GM23338 (cell line): Measurements from ENCODE around the gene CRKL. TPM values are rescaled to one million over a fixed set of nuclear protein-coding genes. Genes with fewer than 3 reads are reported as not detected.

Experiments used
- ATAC-seq: fragments of 200-7000 bp; cut with Tn5 transposase; 3 replicates; pipeline ENCODE4 v1.9.1; 2020
- DNase-seq: peaks from one replicate; pipeline ENCODE4 v3.0.0-alpha.2; 2015; ENCODE audit warnings: low spot score
- H2AFZ ChIP-seq: fragments of 200-600 bp; sonication (generic); 2 replicates; pipeline ENCODE4 v1.8.0; 2016; ENCODE audit warnings: antibody characterized with exemption, mild to moderate bottlenecking, moderate library complexity
- H3F3A ChIP-seq: fragments of 200-600 bp; sonication (generic); replicated peaks from 2 replicates; pipeline ENCODE4 v1.8.0; 2017; ENCODE audit warnings: antibody characterized with exemption, mixed run types, low read depth
- H3K27ac ChIP-seq: fragments of 200-600 bp; sonication (generic); 2 replicates; pipeline ENCODE4 v1.6.1; 2016; ENCODE audit warnings: low read depth
- H3K27me3 ChIP-seq: fragments of 200-600 bp; sonication (generic); 2 replicates; pipeline ENCODE4 v1.8.0; 2016; ENCODE audit warnings: mild to moderate bottlenecking, mixed run types, moderate library complexity; ENCODE audit not compliant: insufficient read depth
- H3K36me3 ChIP-seq: fragments of 200-600 bp; sonication (generic); 2 replicates; pipeline ENCODE4 v1.8.0; 2016; ENCODE audit warnings: mild to moderate bottlenecking; ENCODE audit not compliant: insufficient read depth
- H3K4me1 ChIP-seq: fragments of 200-600 bp; sonication (generic); 2 replicates; pipeline ENCODE4 v1.8.0; 2016; ENCODE audit warnings: mild to moderate bottlenecking, moderate library complexity; ENCODE audit not compliant: insufficient read depth
- H3K4me2 ChIP-seq: fragments of 200-600 bp; sonication (generic); 2 replicates; pipeline ENCODE4 v1.7.1; 2017; ENCODE audit warnings: mixed run types
- H3K4me3 ChIP-seq: fragments of 200-600 bp; sonication (generic); 2 replicates; pipeline ENCODE4 v1.6.1; 2016; ENCODE audit warnings: mixed run types
- H3K79me2 ChIP-seq: fragments of 200-600 bp; sonication (generic); replicated peaks from 2 replicates; pipeline ENCODE4 v1.8.0; 2017; ENCODE audit warnings: mild to moderate bottlenecking; ENCODE audit not compliant: insufficient read depth
- H3K9me2 ChIP-seq: fragments of 200-600 bp; sonication (generic); 2 replicates; pipeline ENCODE4 v1.8.0; 2017; ENCODE audit not compliant: insufficient read depth
- H4K20me1 ChIP-seq: fragments of 200-600 bp; sonication (generic); replicated peaks from 2 replicates; pipeline ENCODE4 v1.8.0; 2017; ENCODE audit warnings: mild to moderate bottlenecking; ENCODE audit not compliant: insufficient read depth
- H3K27ac Mint-ChIP-seq: 2 replicates; pipeline ENCODE4 v1.8.0; 2020; ENCODE audit warnings: inconsistent platforms, mild to moderate bottlenecking, moderate library complexity, mixed read lengths
- H3K27me3 Mint-ChIP-seq: 3 replicates; pipeline ENCODE4 v1.8.0; 2022; ENCODE audit warnings: low read depth, mild to moderate bottlenecking, moderate library complexity, mixed read lengths, inconsistent platforms; ENCODE audit not compliant: insufficient read depth, poor library complexity
- H3K36me3 Mint-ChIP-seq: 3 replicates; pipeline ENCODE4 v1.8.0; 2021; ENCODE audit warnings: low read depth, mild to moderate bottlenecking, inconsistent platforms, moderate library complexity, mixed read lengths
- H3K4me1 Mint-ChIP-seq: 3 replicates; pipeline ENCODE4 v1.8.0; 2020; ENCODE audit warnings: mild to moderate bottlenecking, inconsistent platforms, mixed read lengths
- H3K4me3 Mint-ChIP-seq: 3 replicates; pipeline ENCODE4 v1.8.0; 2021; ENCODE audit warnings: moderate library complexity, mild to moderate bottlenecking, inconsistent platforms, mixed read lengths
- H3K9me3 Mint-ChIP-seq: 3 replicates; pipeline ENCODE4 v1.8.0; 2020; ENCODE audit warnings: moderate library complexity, mild to moderate bottlenecking, inconsistent platforms, mixed read lengths
- CREB1 ChIP-seq: fragments of 250-450 bp; sonication (Bioruptor Pico); IDR thresholded peaks from 2 replicates; pipeline ENCODE4 v1.5.0; 2020; ENCODE audit warnings: low read depth, mild to moderate bottlenecking, moderate library complexity
- EZH2 ChIP-seq: fragments of 200-600 bp; sonication (generic); IDR thresholded peaks from one replicate; pipeline ENCODE4 v1.8.0; 2017; ENCODE audit warnings: antibody characterized with exemption, mild to moderate bottlenecking, low read depth; ENCODE audit not compliant: unreplicated experiment
- EZH2phosphoT487 ChIP-seq: fragments of 200-600 bp; sonication (generic); IDR thresholded peaks from one replicate; pipeline ENCODE4 v1.8.1; 2018; ENCODE audit warnings: antibody characterized with exemption; ENCODE audit not compliant: unreplicated experiment
- JUNB ChIP-seq: IDR thresholded peaks from one replicate; pipeline ENCODE4 v1.6.1; 2016; ENCODE audit warnings: antibody characterized with exemption; ENCODE audit not compliant: unreplicated experiment
- POLR2AphosphoS5 ChIP-seq: IDR thresholded peaks from 2 replicates; pipeline ENCODE4 v1.6.1; 2016; ENCODE audit warnings: antibody characterized with exemption, low read depth
- STAT1 ChIP-seq: IDR thresholded peaks from one replicate; pipeline ENCODE4 v1.6.1; 2016; ENCODE audit warnings: antibody characterized with exemption; ENCODE audit not compliant: unreplicated experiment
- polyA plus RNA-seq: library from polyadenylated mRNA; unstranded; fragments of >200 nt; fragmentation: Nextera tagmentation; extraction: Ambion mirVana; gene quantifications from 2 replicates; pipeline ENCODE4 v1.2.1, GENCODE V29; 2016
- total RNA-seq: library from RNA; depleted of rRNA; stranded (reverse); fragments of >200 nt; shearing (Covaris generic); gene quantifications from 2 replicates; pipeline ENCODE4 v1.2.3, GENCODE V29; 2014
- TF ChIP-seq, protein P1 (sequence below): fragments of 250-450 bp; sonication (Bioruptor Pico); IDR thresholded peaks from 2 replicates; pipeline ENCODE4 v1.5.0; 2020; ENCODE audit warnings: mild to moderate bottlenecking, moderate library complexity
- TF ChIP-seq, protein P2 (sequence below), 2 experiments: fragments of 200-600 bp in 1 of 2; sonication (generic) in 1 of 2; conservative IDR thresholded peaks; 2 replicates each; pipeline versions ENCODE4 v1.5.1 to v1.6.1; 2016 to 2017; ENCODE audit warnings: antibody characterized with exemption in 2 of 2, low read depth in 2 of 2, mild to moderate bottlenecking in 2 of 2, moderate library complexity in 1 of 2

CRKL gene
- total and polyA plus RNA-seq, 2 experiments from 2014 or later: 39.5 to 104 TPM

DNA sequence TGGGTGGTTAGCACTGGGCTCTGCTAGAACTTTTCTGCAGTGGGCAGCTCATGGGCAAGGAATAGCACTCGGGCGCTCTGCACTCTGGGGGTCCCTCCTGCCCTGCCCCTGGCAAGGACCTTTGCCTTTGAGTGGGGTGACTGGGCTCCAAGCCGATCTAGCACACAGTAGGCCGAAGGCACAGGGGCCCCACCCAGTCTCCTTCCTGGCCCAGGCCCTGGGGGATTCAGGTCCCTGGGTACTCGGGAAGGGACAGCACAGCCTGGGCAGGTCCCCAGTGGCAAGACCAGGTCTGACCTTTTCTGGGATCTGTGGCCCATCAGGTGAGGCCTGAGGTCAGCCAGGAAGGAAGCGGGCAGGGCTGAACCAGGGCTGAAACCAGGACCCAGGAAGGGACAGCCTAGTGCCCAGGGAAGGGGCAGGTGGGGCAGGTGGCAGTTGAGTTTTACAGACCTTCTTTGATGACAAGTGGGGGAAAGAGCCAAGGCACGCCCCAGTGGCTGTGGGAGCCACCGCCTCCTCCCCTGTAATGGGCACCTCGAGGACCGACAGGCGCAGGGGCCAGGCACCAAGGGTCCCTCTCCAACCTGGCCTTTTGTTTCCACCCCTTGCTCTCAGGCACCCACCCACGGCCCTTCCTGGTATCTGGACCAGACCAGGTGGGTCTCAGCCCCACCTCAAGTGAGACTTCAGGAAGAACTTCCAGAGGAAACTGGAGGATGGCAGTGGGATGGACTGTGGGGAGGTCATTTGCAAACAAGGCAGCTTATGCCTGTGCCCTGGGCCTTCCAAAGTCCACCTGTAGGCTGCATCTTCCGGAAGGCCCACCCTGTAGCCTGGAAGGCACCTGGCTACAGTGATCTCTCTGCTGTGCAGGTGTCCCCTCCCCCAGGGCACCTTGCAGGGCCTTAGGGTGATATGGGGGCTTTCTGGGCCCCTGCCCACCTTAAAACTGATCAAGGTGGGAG is 49.0 kb downstream of the CRKL start:
- Histone ChIP-seq H3K79me2 (no peaks in the 10 kb centered on the region), H3K27ac (no peak overlapping the region), H3K4me2 (peak overlapping the region; percentile 85; the same call in 1 of the 2 replicates), H3F3A (no peaks in the 10 kb centered on the region), H2AFZ (no peak overlapping the region), H3K36me3 (no peaks in the 10 kb centered on the region), H3K9me2 (no peaks in the 10 kb centered on the region), H3K4me1 (peaks cover 3% of the 10 kb centered on the region; the same call in 1 of the 2 replicates), H4K20me1 (peaks cover 3% of the 10 kb centered on the region; the same call in 1 of the 2 replicates), H3K4me3 (no peak overlapping the region), H3K27me3 (peaks cover 90% of the 10 kb centered on the region)
- DNase-seq (no peak), ATAC-seq (no peak)
- no peaks in the 10 kb centered on the region; the same call in 2 of the 3 replicates for H3K36me3 Mint-ChIP-seq
- peaks cover 22% of the 10 kb centered on the region for H3K4me1 Mint-ChIP-seq
- no peaks in the 10 kb centered on the region for H3K9me3 Mint-ChIP-seq
- peak overlapping the region; percentile 59; the same call in 1 of the 3 replicates for H3K4me3 Mint-ChIP-seq
- H3K27ac Mint-ChIP-seq: no peak overlapping the region
- TF ChIP-seq CREB1 (CRISPR knock-in tag) (no peak), POLR2AphosphoS5 (no peak), JUNB (no peak), STAT1 (no peak), EZH2phosphoT487 (no peak), EZH2 (no peak)
- TF ChIP-seq, protein P1, sequence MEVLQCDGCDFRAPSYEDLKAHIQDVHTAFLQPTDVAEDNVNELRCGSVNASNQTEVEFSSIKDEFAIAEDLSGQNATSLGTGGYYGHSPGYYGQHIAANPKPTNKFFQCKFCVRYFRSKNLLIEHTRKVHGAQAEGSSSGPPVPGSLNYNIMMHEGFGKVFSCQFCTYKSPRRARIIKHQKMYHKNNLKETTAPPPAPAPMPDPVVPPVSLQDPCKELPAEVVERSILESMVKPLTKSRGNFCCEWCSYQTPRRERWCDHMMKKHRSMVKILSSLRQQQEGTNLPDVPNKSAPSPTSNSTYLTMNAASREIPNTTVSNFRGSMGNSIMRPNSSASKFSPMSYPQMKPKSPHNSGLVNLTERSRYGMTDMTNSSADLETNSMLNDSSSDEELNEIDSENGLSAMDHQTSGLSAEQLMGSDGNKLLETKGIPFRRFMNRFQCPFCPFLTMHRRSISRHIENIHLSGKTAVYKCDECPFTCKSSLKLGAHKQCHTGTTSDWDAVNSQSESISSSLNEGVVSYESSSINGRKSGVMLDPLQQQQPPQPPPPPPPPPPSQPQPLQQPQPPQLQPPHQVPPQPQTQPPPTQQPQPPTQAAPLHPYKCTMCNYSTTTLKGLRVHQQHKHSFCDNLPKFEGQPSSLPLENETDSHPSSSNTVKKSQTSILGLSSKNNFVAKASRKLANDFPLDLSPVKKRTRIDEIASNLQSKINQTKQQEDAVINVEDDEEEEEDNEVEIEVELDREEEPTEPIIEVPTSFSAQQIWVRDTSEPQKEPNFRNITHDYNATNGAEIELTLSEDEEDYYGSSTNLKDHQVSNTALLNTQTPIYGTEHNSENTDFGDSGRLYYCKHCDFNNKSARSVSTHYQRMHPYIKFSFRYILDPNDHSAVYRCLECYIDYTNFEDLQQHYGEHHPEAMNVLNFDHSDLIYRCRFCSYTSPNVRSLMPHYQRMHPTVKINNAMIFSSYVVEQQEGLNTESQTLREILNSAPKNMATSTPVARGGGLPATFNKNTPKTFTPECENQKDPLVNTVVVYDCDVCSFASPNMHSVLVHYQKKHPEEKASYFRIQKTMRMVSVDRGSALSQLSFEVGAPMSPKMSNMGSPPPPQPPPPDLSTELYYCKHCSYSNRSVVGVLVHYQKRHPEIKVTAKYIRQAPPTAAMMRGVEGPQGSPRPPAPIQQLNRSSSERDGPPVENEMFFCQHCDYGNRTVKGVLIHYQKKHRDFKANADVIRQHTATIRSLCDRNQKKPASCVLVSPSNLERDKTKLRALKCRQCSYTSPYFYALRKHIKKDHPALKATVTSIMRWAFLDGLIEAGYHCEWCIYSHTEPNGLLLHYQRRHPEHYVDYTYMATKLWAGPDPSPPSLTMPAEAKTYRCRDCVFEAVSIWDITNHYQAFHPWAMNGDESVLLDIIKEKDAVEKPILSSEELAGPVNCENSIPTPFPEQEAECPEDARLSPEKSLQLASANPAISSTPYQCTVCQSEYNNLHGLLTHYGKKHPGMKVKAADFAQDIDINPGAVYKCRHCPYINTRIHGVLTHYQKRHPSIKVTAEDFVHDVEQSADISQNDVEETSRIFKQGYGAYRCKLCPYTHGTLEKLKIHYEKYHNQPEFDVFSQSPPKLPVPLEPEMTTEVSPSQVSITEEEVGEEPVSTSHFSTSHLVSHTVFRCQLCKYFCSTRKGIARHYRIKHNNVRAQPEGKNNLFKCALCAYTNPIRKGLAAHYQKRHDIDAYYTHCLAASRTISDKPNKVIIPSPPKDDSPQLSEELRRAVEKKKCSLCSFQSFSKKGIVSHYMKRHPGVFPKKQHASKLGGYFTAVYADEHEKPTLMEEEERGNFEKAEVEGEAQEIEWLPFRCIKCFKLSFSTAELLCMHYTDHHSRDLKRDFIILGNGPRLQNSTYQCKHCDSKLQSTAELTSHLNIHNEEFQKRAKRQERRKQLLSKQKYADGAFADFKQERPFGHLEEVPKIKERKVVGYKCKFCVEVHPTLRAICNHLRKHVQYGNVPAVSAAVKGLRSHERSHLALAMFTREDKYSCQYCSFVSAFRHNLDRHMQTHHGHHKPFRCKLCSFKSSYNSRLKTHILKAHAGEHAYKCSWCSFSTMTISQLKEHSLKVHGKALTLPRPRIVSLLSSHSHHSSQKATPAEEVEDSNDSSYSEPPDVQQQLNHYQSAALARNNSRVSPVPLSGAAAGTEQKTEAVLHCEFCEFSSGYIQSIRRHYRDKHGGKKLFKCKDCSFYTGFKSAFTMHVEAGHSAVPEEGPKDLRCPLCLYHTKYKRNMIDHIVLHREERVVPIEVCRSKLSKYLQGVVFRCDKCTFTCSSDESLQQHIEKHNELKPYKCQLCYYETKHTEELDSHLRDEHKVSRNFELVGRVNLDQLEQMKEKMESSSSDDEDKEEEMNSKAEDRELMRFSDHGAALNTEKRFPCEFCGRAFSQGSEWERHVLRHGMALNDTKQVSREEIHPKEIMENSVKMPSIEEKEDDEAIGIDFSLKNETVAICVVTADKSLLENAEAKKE (CRISPR knock-in tag): no peak
- TF ChIP-seq, protein P2, sequence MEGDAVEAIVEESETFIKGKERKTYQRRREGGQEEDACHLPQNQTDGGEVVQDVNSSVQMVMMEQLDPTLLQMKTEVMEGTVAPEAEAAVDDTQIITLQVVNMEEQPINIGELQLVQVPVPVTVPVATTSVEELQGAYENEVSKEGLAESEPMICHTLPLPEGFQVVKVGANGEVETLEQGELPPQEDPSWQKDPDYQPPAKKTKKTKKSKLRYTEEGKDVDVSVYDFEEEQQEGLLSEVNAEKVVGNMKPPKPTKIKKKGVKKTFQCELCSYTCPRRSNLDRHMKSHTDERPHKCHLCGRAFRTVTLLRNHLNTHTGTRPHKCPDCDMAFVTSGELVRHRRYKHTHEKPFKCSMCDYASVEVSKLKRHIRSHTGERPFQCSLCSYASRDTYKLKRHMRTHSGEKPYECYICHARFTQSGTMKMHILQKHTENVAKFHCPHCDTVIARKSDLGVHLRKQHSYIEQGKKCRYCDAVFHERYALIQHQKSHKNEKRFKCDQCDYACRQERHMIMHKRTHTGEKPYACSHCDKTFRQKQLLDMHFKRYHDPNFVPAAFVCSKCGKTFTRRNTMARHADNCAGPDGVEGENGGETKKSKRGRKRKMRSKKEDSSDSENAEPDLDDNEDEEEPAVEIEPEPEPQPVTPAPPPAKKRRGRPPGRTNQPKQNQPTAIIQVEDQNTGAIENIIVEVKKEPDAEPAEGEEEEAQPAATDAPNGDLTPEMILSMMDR (conservative IDR thresholded peaks at IDR 0.05; ENCODE audit: low read depth in 2 of 2): no peak
- peaks cover 67% of the 10 kb centered on the region for H3K27me3 Mint-ChIP-seq
